ENCODE data around the gene KDF1. TPM values are rescaled to one million over a fixed set of nuclear protein-coding genes. Genes with fewer than 3 reads are reported as not detected.

Gene KDF1
- polyA plus RNA-seq, 3 donors from 2014 or later, result 0.29 to 1.3 TPM; not detected in 1

- Mint-ChIP-seq H3K27me3 (ENCODE audit: low read depth in 3 of 3) (peaks cover 0 to 5% (median 0%) of the 10 kb centered on the region in 3 donors), H3K4me1 (no peaks in the 10 kb centered on the region), H3K4me3 (no peak overlapping the region), H3K27ac (no peak overlapping the region), H3K9me3 (no peaks in the 10 kb centered on the region), H3K36me3 (no peaks in the 10 kb centered on the region)
- no peak for DNase-seq
Measured at GRCh38 chr1:26911399-26912146, 48.7 kb downstream of the KDF1 start.

- no peaks in the 10 kb centered on the region for H3K36me3 Mint-ChIP-seq
- no peak for DNase-seq
- no peaks in the 10 kb centered on the region for H3K9me3 Mint-ChIP-seq
- peaks cover 0 to 5% (median 0%) of the 10 kb centered on the region in 3 donors for H3K27me3 Mint-ChIP-seq (ENCODE audit: low read depth in 3 of 3)
- no peak overlapping the region for H3K27ac Mint-ChIP-seq
- no peaks in the 10 kb centered on the region for H3K4me1 Mint-ChIP-seq
- no peak overlapping the region for H3K4me3 Mint-ChIP-seq
Measured at GRCh38 chr1:26910343-26911160, 49.7 kb downstream of the KDF1 start.

GRCh38 chr1:26909951-26910342, 50.3 kb downstream of the KDF1 start:
- no peak for DNase-seq
- no peaks in the 10 kb centered on the region for H3K36me3 Mint-ChIP-seq
- H3K4me3 Mint-ChIP-seq, result no peak overlapping the region
- H3K4me1 Mint-ChIP-seq, result no peaks in the 10 kb centered on the region
- no peak overlapping the region for H3K27ac Mint-ChIP-seq
- peaks cover 0 to 5% (median 0%) of the 10 kb centered on the region in 3 donors for H3K27me3 Mint-ChIP-seq (ENCODE audit: low read depth in 3 of 3)
- H3K9me3 Mint-ChIP-seq, result no peaks in the 10 kb centered on the region

GRCh38 chr1:26907071-26907917, 53.0 kb downstream of the KDF1 start:
- Mint-ChIP-seq H3K27ac (no peak overlapping the region), H3K27me3 (ENCODE audit: low read depth in 3 of 3) (peaks cover 0 to 6% (median 0%) of the 10 kb centered on the region in 3 donors), H3K9me3 (no peaks in the 10 kb centered on the region), H3K4me1 (peaks cover 1 to 2% of the 10 kb centered on the region in 2 donors), H3K4me3 (no peak overlapping the region), H3K36me3 (no peaks in the 10 kb centered on the region)
- no peak for DNase-seq

GRCh38 chr1:26900815-26901511, 59.3 kb downstream of the KDF1 start:
- Mint-ChIP-seq H3K36me3 (peaks cover 4 to 6% (median 5%) of the 10 kb centered on the region in 3 donors), H3K27me3 (ENCODE audit: low read depth in 3 of 3) (peaks cover 1 to 9% (median 3%) of the 10 kb centered on the region in 3 donors), H3K27ac (peak overlapping the region; percentile 92 to 99 (median 99)), H3K4me1 (peaks cover 36 to 39% of the 10 kb centered on the region in 2 donors), H3K9me3 (no peaks in the 10 kb centered on the region), H3K4me3 (peak overlapping the region; percentile 93 to 100 (median 94))
- no peak for DNase-seq

- Mint-ChIP-seq H3K9me3 (no peaks in the 10 kb centered on the region), H3K27ac (peak within 1 kb of the TSS; percentile 92 to 99 (median 99)), H3K4me1 (peaks cover 36 to 39% of the 10 kb centered on the region in 2 donors), H3K36me3 (peaks cover 4 to 8% (median 5%) of the 10 kb centered on the region in 3 donors), H3K27me3 (ENCODE audit: low read depth in 3 of 3) (peaks cover 1 to 9% (median 3%) of the 10 kb centered on the region in 3 donors), H3K4me3 (peak within 1 kb of the TSS; percentile 93 to 100 (median 94))
- DNase-seq, result peak; percentile 84 to 88 (median 86)
Measured at GRCh38 chr1:26900001-26900814, 60.1 kb downstream of the KDF1 start, which contains the start of gene GPATCH3. Gene GPATCH3, minus strand, starts transcription at chr1:26900467. Its CDS starts 25 bp downstream, at chr1:26900442.

Other genes with a start within 250 kb of the KDF1 start
- 10 to 100 TPM in 2 of 3 donors, 1 to 10 TPM in 1; 9.8 to 20.0 (median 13.7) TPM for gene PIGV, start 172.5 kb downstream of the KDF1 start, polyA plus RNA-seq
- gene ZDHHC18, start 133.8 kb downstream of the KDF1 start, polyA plus RNA-seq, result 1 to 10 TPM; 7.3 to 8.8 (median 7.8) TPM
- not detected for gene SFN, start 97.3 kb downstream of the KDF1 start, polyA plus RNA-seq
- gene GPN2, start 70.2 kb downstream of the KDF1 start, polyA plus RNA-seq, result 10 to 100 TPM in 2 of 3 donors, 1 to 10 TPM in 1; 8.3 to 22.1 (median 10.0) TPM
- gene GPATCH3, start 60.0 kb downstream of the KDF1 start, polyA plus RNA-seq, result 10 to 100 TPM; 10.4 to 17.3 (median 15.1) TPM
- not detected for gene NR0B2, start 46.5 kb downstream of the KDF1 start, polyA plus RNA-seq
- 100 to 1,000 TPM in 1 of 3 donors, 10 to 100 TPM in 2; 60.0 to 116 (median 70.4) TPM for gene NUDC, start 38.7 kb downstream of the KDF1 start, polyA plus RNA-seq
- not detected for gene TRNP1, start 33.2 kb upstream of the KDF1 start, polyA plus RNA-seq
- gene TENT5B, start 52.4 kb upstream of the KDF1 start, polyA plus RNA-seq, result not detected
- gene SLC9A1, start 194.7 kb upstream of the KDF1 start, polyA plus RNA-seq, result 10 to 100 TPM in 1 of 3 donors, 1 to 10 TPM in 2; 3.2 to 17.3 (median 3.7) TPM